RWPE2 (cell line): ENCODE results near the gene PERP.

Source experiments
- ATAC-seq: fragments of 200-7000 bp; cut with Tn5 transposase; 3 replicates; pipeline ENCODE4 v1.9.1; 2021; ENCODE audit warnings: low read depth
- DNase-seq: peaks from one replicate; pipeline ENCODE4 v3.0.0-alpha.2; 2020; ENCODE audit warnings: low spot score
- H3K27ac ChIP-seq: fragments of 450-650 bp; 2 replicates; pipeline ENCODE4 v1.5.1; 2017; ENCODE audit warnings: mild to moderate bottlenecking; ENCODE audit not compliant: poor library complexity, severe bottlenecking
- H3K27me3 ChIP-seq: fragments of 250-450 bp; sonication (Bioruptor Pico); 2 replicates; pipeline ENCODE4 v1.5.1; 2021; ENCODE audit warnings: mild to moderate bottlenecking, moderate library complexity; ENCODE audit not compliant: insufficient read depth, poor library complexity, severe bottlenecking
- H3K36me3 ChIP-seq: fragments of 250-450 bp; sonication (Bioruptor Pico); 2 replicates; pipeline ENCODE4 v1.5.1; 2020; ENCODE audit warnings: low read depth, mild to moderate bottlenecking, moderate library complexity
- H3K4me1 ChIP-seq: fragments of 250-450 bp; sonication (Bioruptor Pico); 2 replicates; pipeline ENCODE4 v1.5.1; 2021; ENCODE audit warnings: mild to moderate bottlenecking, moderate library complexity; ENCODE audit not compliant: insufficient read depth, poor library complexity, severe bottlenecking
- H3K4me3 ChIP-seq: fragments of 250-450 bp; sonication (Bioruptor Pico); 2 replicates; pipeline ENCODE4 v1.5.1; 2021; ENCODE audit warnings: mild to moderate bottlenecking, moderate library complexity; ENCODE audit not compliant: severe bottlenecking
- H3K9me3 ChIP-seq: fragments of 250-450 bp; sonication (Bioruptor Pico); 2 replicates; pipeline ENCODE4 v1.5.1; 2021; ENCODE audit warnings: mild to moderate bottlenecking, moderate library complexity; ENCODE audit not compliant: severe bottlenecking
- TF ChIP-seq, protein P1 (sequence below): fragments of 450-650 bp; IDR thresholded peaks from one replicate; pipeline ENCODE4 v1.5.1; 2017; ENCODE audit warnings: mild to moderate bottlenecking, moderate library complexity; ENCODE audit not compliant: poor library complexity, severe bottlenecking

Gene PERP

DNA sequence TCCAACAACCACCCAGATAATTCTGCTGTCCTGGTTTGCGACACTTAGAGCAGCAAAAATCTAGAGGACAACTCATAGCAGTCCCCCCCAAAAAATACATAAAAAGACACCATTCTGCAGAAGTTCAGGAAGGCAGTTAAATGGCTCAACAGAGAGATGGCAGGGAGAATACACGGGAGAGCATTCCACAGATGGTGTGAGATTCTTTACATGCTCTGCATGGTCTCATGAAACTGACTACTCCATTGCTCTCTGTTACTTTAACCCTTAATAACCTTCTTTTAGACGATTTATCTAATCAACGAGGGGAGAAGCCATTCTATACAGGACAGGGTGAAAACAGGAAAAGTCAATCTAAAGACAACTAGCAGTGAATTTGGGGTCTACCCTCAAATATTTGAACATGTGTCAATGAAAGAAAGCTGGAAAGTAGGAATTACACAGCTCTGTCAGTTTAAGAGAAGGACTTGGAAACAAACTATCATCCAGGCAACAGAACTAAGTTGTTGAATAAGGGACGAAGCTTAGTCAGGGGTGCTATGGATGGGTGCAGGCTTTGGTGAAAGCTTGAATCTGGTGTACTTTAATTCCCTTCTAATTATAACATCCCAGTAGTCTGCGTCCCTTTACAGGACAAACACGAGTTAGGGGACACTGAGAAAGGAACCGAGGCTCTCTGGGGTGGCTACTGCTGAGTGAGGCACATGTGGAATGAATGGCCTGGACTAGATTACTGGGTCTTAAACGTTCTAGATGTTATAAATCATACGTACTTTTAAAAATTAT lies 5.1 kb downstream of the PERP start:
- no peak for DNase-seq
- TF ChIP-seq, protein P1, sequence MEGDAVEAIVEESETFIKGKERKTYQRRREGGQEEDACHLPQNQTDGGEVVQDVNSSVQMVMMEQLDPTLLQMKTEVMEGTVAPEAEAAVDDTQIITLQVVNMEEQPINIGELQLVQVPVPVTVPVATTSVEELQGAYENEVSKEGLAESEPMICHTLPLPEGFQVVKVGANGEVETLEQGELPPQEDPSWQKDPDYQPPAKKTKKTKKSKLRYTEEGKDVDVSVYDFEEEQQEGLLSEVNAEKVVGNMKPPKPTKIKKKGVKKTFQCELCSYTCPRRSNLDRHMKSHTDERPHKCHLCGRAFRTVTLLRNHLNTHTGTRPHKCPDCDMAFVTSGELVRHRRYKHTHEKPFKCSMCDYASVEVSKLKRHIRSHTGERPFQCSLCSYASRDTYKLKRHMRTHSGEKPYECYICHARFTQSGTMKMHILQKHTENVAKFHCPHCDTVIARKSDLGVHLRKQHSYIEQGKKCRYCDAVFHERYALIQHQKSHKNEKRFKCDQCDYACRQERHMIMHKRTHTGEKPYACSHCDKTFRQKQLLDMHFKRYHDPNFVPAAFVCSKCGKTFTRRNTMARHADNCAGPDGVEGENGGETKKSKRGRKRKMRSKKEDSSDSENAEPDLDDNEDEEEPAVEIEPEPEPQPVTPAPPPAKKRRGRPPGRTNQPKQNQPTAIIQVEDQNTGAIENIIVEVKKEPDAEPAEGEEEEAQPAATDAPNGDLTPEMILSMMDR, result no peak

DNA sequence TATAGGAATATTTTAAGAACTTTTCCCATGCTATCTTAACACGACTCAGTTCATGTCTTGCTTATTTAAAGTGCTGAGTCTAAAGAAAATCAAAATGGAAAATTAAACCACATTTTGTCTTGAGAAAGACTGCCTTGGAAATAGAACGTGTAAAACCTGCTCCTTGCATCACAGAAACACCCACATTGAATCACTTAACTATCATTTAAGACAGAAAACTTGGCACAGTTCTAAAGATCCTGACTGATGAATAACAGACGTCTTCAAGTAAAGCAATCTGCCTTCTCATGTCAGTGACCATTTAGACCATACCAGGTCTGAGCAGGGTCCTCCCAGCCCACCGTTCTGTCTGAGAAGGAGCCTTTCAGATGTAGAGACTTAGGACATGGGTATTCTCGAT lies 7.4 kb downstream of the PERP start:
- Histone ChIP-seq H3K4me1 (peaks cover 38% of the 10 kb centered on the region), H3K36me3 (peaks cover 93% of the 10 kb centered on the region), H3K4me3 (no peak overlapping the region), H3K27ac (peak overlapping the region; percentile 65), H3K27me3 (no peaks in the 10 kb centered on the region), H3K9me3 (no peaks in the 10 kb centered on the region)
- TF ChIP-seq, protein P1, result no peak
- ATAC-seq (peak; percentile 87), DNase-seq (no peak)

More for the DNA sequence above, 5.1 kb downstream of the PERP start:
- H3K4me1 ChIP-seq, result peaks cover 41% of the 10 kb centered on the region
- peak overlapping the region; percentile 65 for H3K27ac ChIP-seq
- H3K9me3 ChIP-seq, result no peaks in the 10 kb centered on the region
- no peaks in the 10 kb centered on the region for H3K27me3 ChIP-seq
- peaks cover 86% of the 10 kb centered on the region for H3K36me3 ChIP-seq
- ATAC-seq, result no peak
- no peak overlapping the region for H3K4me3 ChIP-seq

DNA sequence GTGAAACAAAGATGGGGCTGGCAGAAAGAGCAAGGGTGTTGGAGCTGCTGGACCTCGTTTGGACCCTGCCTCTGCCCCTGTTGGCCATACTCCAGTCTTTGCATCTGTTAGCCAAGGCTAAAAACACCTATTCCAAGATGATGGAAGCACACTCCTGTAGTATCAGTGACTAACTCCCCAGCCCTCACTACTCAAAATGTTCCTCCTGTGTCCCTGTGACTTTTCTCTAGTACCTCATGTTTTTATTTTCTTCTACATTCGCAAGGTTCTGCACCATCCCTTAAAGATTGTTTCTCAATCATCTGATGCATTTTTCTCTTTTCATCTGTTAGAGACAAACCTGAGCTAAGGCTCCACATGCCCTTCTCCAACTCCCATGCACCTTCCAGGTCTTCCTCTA lies 8.9 kb downstream of the PERP start:
- H3K9me3 ChIP-seq, result no peaks in the 10 kb centered on the region
- peaks cover 93% of the 10 kb centered on the region for H3K36me3 ChIP-seq
- no peak overlapping the region for H3K27ac ChIP-seq
- H3K4me1 ChIP-seq, result peaks cover 23% of the 10 kb centered on the region
- DNase-seq, result no peak
- H3K4me3 ChIP-seq, result no peak overlapping the region
- no peaks in the 10 kb centered on the region for H3K27me3 ChIP-seq
- TF ChIP-seq, protein P1, result no peak
- ATAC-seq, result no peak

DNA sequence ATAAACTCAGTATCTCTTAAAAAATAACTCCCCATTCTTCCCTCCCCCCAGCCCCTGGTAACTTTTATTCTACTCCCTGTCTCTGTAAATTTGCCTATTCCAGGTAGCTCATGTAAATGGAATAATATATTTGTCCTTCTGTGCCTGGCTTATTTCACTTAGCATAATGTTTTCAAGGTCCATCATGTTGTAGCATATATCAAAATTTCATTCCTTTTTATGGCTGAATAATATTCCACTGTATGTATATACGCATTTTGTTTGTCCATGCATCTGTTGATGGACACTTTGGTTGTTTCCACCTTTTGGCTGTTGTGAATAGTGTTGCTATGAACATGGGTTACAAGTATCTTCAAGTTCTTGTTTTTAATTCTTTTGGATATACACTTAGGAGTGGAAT lies 13.0 kb downstream of the PERP start:
- no peaks in the 10 kb centered on the region for H3K27me3 ChIP-seq
- no peaks in the 10 kb centered on the region for H3K9me3 ChIP-seq
- no peak overlapping the region for H3K4me3 ChIP-seq
- peaks cover 97% of the 10 kb centered on the region for H3K36me3 ChIP-seq
- H3K4me1 ChIP-seq, result peaks cover 14% of the 10 kb centered on the region
- H3K27ac ChIP-seq, result no peak overlapping the region
- TF ChIP-seq, protein P1, result no peak
- DNase-seq (no peak), ATAC-seq (no peak)

DNA sequence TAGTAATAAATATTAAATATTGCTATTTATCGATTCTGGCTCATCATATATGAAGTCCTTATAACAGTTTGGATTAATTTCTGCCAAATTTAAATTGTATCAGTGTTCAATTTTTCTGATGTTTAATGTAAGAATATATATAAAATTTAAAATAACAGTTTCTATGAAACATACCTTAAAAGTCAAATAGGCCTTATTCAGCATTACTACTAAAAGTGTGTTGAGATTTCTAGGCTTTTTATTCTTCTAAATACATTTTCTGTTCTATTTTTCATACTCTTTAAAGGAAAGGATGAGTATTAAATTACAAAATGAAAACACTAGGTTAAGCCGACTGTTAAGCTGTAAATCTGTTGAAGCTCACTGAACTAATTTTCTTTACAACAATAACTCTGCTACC lies 13.6 kb downstream of the PERP start:
- peaks cover 17% of the 10 kb centered on the region for H3K4me1 ChIP-seq
- H3K27ac ChIP-seq, result no peak overlapping the region
- H3K9me3 ChIP-seq, result no peaks in the 10 kb centered on the region
- no peaks in the 10 kb centered on the region for H3K27me3 ChIP-seq
- H3K4me3 ChIP-seq, result no peak overlapping the region
- DNase-seq, result no peak
- H3K36me3 ChIP-seq, result peaks cover 91% of the 10 kb centered on the region
- ATAC-seq, result no peak
- TF ChIP-seq, protein P1, result no peak
